GM11168 (cell line): ENCODE measurements around the gene KLF13.

ENCODE experiments used
- in situ Hi-C: fragments of 300-500 bp; cut with MboI; formaldehyde crosslinking; loops from one replicate; pipeline ENCODE4 v1.12.0; 2022; ENCODE audit warnings: low sequenced_read_pairs; ENCODE audit not compliant: unreplicated experiment

The KLF13 gene

DNA sequence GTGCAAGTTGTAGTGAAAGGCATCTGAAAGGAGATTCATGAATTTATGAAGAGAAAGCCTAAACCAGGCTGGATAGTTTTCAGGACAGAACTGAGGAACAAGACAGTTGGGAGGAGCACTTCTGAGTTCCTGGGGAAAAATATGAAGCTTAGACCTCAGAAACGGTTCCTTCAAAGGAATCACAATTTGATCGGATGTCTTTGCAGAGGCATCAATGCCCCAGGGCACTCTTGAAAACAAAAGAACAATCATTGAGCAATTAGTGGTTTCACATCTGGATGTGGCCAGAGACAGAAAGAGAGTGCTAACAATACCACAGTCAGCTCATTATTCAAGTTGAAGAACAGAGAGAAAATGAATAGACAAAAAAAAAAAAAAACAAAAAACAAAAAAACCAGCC lies 86.2 kb downstream of the KLF13 start:
- in situ Hi-C loops = no loop called here

DNA sequence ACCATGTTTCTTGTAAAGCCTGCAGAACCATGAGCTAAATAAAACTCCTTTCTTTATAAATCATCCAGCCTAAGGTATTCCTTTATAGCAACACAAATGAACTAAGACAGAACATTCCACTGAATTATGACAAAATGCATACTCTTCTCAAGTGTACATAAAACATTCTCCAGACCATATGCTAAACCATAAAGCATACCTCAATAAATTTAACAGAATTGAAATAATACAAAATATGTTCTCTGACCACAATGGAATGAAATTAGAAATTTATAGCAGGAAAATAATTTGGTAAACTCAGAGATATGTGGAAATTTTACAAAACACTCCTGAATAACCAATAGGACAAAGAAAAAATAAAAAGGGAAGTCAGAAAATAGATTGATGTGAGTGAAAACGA lies 88.6 kb downstream of the KLF13 start:
- in situ Hi-C loops = no loop called here

DNA sequence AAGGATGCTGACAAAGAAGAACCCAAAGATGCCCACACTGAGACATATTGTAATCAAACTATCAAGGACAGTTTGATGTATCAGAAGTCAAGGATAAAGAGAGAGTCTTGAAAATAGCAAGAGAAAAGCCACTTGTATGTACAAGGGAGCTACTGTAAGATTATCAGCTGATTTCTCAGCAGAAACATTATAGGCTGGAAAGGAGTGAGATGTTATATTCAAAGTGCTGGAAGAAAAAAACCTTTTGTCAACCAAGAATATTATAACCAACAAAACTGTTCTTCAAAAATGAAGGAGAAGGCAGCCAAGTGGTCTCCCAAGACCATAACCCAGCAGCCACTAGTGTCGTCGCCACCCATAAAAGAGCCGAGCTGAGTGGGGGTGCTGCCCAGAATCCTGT lies 93.2 kb downstream of the KLF13 start:
- in situ Hi-C loops = no loop called here

DNA sequence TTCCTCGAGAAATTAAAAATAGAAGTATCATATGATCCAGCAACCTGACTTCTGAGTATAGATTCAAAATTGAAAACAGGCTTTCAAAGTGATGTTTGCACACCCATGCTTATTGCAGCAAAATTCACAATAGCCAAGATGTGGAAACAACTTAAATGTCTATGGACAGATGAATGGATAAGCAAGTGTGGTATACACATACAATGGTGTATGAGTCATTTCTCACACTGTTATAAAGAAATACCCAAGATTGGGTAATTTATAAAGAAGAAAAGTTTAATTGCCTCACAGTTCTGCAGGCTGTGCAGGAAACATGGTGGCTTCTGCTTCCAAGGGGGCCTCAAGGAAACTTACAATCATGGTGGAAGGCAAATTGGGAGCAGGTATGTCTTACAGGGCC lies 100.8 kb downstream of the KLF13 start:
- in situ Hi-C loops = no loop called here
